HCT116 (cell line): ENCODE results near the gene SERINC3.

Experiments used
- CBX3 ChIP-seq: IDR thresholded peaks from 2 replicates; pipeline ENCODE4 v1.6.1; 2012; ENCODE audit warnings: low read depth
- CTCF ChIP-seq, 3 experiments: fragments of 200-600 bp in 1 of 3; sonication (generic) in 1 of 3; IDR thresholded peaks in 2 of 3; conservative IDR thresholded peaks in 1 of 3; 2 replicates each; pipeline ENCODE4 v1.5.1; 2012 to 2017; ENCODE audit warnings: low read depth in 2 of 3, low read length in 2 of 3, antibody characterized with exemption in 1 of 3, borderline replicate concordance in 1 of 3, control low read depth in 1 of 3, mild to moderate bottlenecking in 1 of 3, mixed read lengths in 1 of 3, mixed run types in 1 of 3, moderate library complexity in 1 of 3; ENCODE audit not compliant: insufficient read depth in 1 of 3
- EZH2 ChIP-seq: fragments of 200-600 bp; sonication (generic); IDR thresholded peaks from 2 replicates; pipeline ENCODE4 v1.6.1; 2017; ENCODE audit warnings: antibody characterized with exemption, mixed run types
- EZH2phosphoT487 ChIP-seq: fragments of 200-600 bp; IDR thresholded peaks from 2 replicates; pipeline ENCODE4 v1.6.1; 2018; ENCODE audit warnings: antibody characterized with exemption, borderline replicate concordance
- JUND ChIP-seq: IDR thresholded peaks from 2 replicates; pipeline ENCODE4 v1.6.1; 2012
- POLR2A ChIP-seq: IDR thresholded peaks from 2 replicates; pipeline ENCODE4 v1.7.0; 2011; ENCODE audit warnings: borderline replicate concordance; ENCODE audit not compliant: insufficient read depth, insufficient read length; ENCODE audit errors: extremely low read depth
- POLR2AphosphoS5 ChIP-seq: IDR thresholded peaks from 2 replicates; pipeline ENCODE4 v1.6.1; 2011; ENCODE audit warnings: mild to moderate bottlenecking, low read depth, low read length, moderate library complexity
- REST ChIP-seq: IDR thresholded peaks from 2 replicates; pipeline ENCODE4 v1.6.1; 2012; ENCODE audit warnings: low read depth
- SIN3A ChIP-seq: IDR thresholded peaks from 2 replicates; pipeline ENCODE4 v1.6.1; 2012; ENCODE audit warnings: low read depth
- SP1 ChIP-seq: IDR thresholded peaks from 2 replicates; pipeline ENCODE4 v1.6.1; 2012; ENCODE audit warnings: low read depth
- TCF7L2 ChIP-seq: IDR thresholded peaks from 2 replicates; pipeline ENCODE4 v1.7.0; 2011; ENCODE audit warnings: borderline replicate concordance, inconsistent platforms; ENCODE audit not compliant: insufficient read depth, insufficient read length; ENCODE audit errors: extremely low read depth
- ZBTB33 ChIP-seq: IDR thresholded peaks from 2 replicates; pipeline ENCODE4 v1.6.1; 2011; ENCODE audit warnings: mild to moderate bottlenecking, low read length, moderate library complexity; ENCODE audit not compliant: insufficient replicate concordance; ENCODE audit errors: extremely low read depth
- ZNF274 ChIP-seq: fragments of 200-500 bp; sonication (Bioruptor generic); IDR thresholded peaks from 2 replicates; pipeline ENCODE4 v1.6.1; 2014; ENCODE audit warnings: mild to moderate bottlenecking, low read depth, low read length, inconsistent platforms

- TF ChIP-seq SIN3A: no peak
- TF ChIP-seq POLR2A: no peak
- peak; percentile 55 to 84 (median 65) for TF ChIP-seq CTCF (IDR thresholded peaks at IDR 0.05 in 2 of 3, conservative IDR thresholded peaks at IDR 0.05 in 1 of 3; ENCODE audit: borderline replicate concordance in 1 of 3, insufficient read depth in 1 of 3, low read depth in 2 of 3, low read length in 2 of 3)
- no peak for TF ChIP-seq ZNF274
- no peak for TF ChIP-seq REST
- no peak for TF ChIP-seq POLR2AphosphoS5
- no peak for TF ChIP-seq EZH2
- no peak for TF ChIP-seq CBX3
- no peak for TF ChIP-seq SP1
- TF ChIP-seq ZBTB33: no peak
- TF ChIP-seq EZH2phosphoT487: no peak
- TF ChIP-seq TCF7L2: no peak
- no peak for TF ChIP-seq JUND
Observed at GRCh38 chr20:44460795-44461141, 61.1 kb downstream of the SERINC3 start.
